Mucosa of stomach (tissue), 1 donor: ENCODE data around the gene HLA-DQB1.
A peak's percentile ranks its signal among the peaks of the same experiment; 100 is the strongest.

ENCODE experiments used
- H3K27me3 ChIP-seq: one replicate; pipeline ENCODE4 v1.7.0; 2013; ENCODE audit warnings: mild to moderate bottlenecking, low read length; ENCODE audit not compliant: control insufficient read depth, insufficient read depth
- H3K36me3 ChIP-seq: one replicate; pipeline ENCODE4 v1.7.0; 2013; ENCODE audit warnings: low read length; ENCODE audit not compliant: control insufficient read depth, insufficient read depth
- H3K4me1 ChIP-seq: one replicate; pipeline ENCODE4 v1.7.0; 2013; ENCODE audit warnings: mild to moderate bottlenecking, low read length; ENCODE audit not compliant: control insufficient read depth, insufficient read depth
- H3K4me3 ChIP-seq: one replicate; pipeline ENCODE4 v1.7.0; 2013; ENCODE audit warnings: low read length
- H3K9ac ChIP-seq: one replicate; pipeline ENCODE4 v1.7.0; 2013; ENCODE audit warnings: mild to moderate bottlenecking, low read length, moderate library complexity
- H3K9me3 ChIP-seq: one replicate; pipeline ENCODE4 v1.7.0; 2013; ENCODE audit warnings: mild to moderate bottlenecking, low read length, moderate library complexity; ENCODE audit not compliant: control insufficient read depth
- donor health status: Pancreatic carcinoma.

The HLA-DQB1 gene

GRCh38 chr6:32617751-32618150 lies 48.7 kb downstream of the HLA-DQB1 start:
- Histone ChIP-seq H3K27me3 (no peaks in the 10 kb centered on the region), H3K4me1 (no peaks in the 10 kb centered on the region), H3K4me3 (no peak overlapping the region), H3K9ac (no peak overlapping the region), H3K9me3 (no peaks in the 10 kb centered on the region), H3K36me3 (no peaks in the 10 kb centered on the region)

DNA sequence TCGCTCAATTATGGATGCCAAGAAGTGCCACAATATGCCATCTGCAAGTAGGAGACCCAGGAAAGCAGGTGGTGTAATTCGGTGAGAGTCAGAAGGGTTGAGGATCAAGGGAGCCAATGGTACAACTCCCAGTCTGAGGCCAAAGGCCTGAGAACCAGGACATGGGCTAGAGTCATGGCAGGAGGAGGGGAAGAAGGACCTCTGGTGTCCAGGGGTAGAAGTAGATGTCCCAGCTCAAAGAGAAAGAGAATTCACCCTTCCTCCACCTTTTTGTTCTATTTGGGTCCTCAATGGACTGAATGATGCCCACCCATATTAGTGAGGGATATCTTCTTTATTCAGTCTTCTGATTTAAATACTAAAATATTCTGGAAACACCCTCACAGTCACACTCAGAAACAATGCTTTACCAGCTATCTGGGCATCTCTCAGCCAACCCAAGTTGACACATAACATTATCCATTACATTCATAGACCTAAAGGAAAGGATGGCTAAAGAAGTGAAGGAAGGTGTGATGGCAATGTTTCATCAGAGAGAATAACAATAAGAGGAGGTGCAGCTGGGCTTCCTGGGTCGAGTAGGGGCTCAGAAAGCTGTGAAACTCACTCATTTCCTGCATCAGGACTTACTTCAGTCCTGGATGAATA lies 50.4 kb downstream of the HLA-DQB1 start:
- Histone ChIP-seq H3K36me3 (no peaks in the 10 kb centered on the region), H3K9me3 (no peaks in the 10 kb centered on the region), H3K27me3 (no peaks in the 10 kb centered on the region), H3K9ac (no peak overlapping the region), H3K4me3 (no peak overlapping the region), H3K4me1 (no peaks in the 10 kb centered on the region)

GRCh38 chr6:32614366-32615081 lies 51.9 kb downstream of the HLA-DQB1 start:
- no peaks in the 10 kb centered on the region for H3K27me3 ChIP-seq
- H3K36me3 ChIP-seq: no peaks in the 10 kb centered on the region
- no peaks in the 10 kb centered on the region for H3K9me3 ChIP-seq
- H3K4me1 ChIP-seq: peaks cover 2% of the 10 kb centered on the region
- H3K4me3 ChIP-seq: no peak overlapping the region
- H3K9ac ChIP-seq: no peak overlapping the region

DNA sequence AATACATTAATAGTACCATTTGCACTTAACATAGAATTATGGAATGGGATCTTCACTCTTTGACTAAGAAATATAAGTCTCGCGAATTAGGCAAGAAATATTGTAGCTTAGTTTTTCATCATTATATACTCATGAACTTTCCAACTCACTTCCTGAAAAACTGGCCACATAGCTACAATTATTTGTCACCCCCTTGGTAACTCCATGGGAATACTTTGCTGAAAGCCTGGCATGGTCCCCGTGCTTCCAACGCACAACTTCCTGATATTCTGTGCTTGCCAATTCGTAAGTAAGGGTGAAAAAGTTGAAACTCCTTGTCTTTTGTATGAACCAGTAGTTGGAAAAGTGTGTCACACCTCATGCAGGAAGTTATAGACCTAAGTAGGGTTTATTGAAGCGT lies 53.0 kb downstream of the HLA-DQB1 start:
- no peaks in the 10 kb centered on the region for H3K9me3 ChIP-seq

GRCh38 chr6:32610682-32611296 lies 55.7 kb downstream of the HLA-DQB1 start:
- Histone ChIP-seq H3K9me3 (no peaks in the 10 kb centered on the region), H3K9ac (no peak overlapping the region), H3K36me3 (no peaks in the 10 kb centered on the region), H3K4me1 (peaks cover 4% of the 10 kb centered on the region), H3K27me3 (no peaks in the 10 kb centered on the region), H3K4me3 (no peak overlapping the region)

More for the DNA sequence above, 53.0 kb downstream of the HLA-DQB1 start:
- H3K4me1 ChIP-seq: peaks cover 4% of the 10 kb centered on the region
- no peaks in the 10 kb centered on the region for H3K36me3 ChIP-seq
- no peak overlapping the region for H3K4me3 ChIP-seq
- no peak overlapping the region for H3K9ac ChIP-seq
- H3K27me3 ChIP-seq: no peaks in the 10 kb centered on the region

DNA sequence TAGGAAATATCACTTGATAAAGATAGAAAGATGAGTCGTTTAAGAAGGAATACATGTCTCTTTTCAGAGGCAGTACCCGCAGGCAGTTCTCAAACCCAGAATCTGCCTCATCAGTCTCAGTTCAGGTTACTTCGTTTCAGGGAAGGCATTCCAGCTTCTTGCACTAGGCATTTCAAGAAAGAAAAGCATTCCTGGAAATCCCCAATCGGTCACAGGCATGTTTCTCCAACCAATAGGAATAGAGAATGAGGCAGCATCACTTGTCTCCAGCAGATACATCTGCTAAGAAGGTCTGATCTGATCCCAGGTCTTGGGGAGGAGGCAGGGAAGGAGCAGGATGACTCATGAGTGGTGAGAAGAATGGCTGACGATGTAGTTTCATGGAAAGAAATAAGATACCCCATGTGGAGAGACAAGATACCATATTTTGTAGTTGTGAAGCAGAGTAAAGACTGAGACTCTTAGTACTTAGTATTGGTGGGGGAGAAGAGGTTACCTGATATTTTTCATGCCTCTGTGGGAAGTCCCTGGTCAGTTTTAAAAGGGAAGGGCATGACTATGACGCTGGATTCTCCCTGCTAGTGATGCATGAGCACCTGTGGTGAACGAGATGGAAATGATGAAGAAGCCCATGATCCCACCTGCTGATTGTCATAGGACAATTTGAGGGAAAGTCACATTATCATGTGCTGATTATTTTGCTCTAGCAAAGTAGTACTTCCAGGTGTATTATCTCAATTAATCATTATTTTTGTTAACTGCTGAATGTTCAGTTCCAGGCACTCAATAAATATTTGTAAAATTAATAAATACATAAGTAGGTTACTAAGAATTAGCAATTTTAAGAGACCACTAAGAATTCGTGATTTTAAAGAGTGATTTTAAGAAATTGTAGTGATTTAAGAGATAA lies 56.5 kb downstream of the HLA-DQB1 start:
- H3K4me1 ChIP-seq: peaks cover 4% of the 10 kb centered on the region
- H3K4me3 ChIP-seq: no peak overlapping the region
- no peaks in the 10 kb centered on the region for H3K9me3 ChIP-seq
- no peaks in the 10 kb centered on the region for H3K36me3 ChIP-seq
- H3K27me3 ChIP-seq: no peaks in the 10 kb centered on the region
- peak overlapping the region; percentile 12 for H3K9ac ChIP-seq
